Cardiac atrium fibroblast (primary cell): Measurements from ENCODE around the gene IGFL3. TPM values are rescaled to one million over a fixed set of nuclear protein-coding genes. Genes with fewer than 3 reads are reported as not detected.

Source experiments
- total RNA-seq: library from RNA; depleted of rRNA; stranded (reverse); fragments of >200 nt; gene quantifications from 2 replicates; pipeline ENCODE4 v1.2.3, GENCODE V29; 2015

Gene IGFL3
- not detected in 2 replicates for total RNA-seq

DNA sequence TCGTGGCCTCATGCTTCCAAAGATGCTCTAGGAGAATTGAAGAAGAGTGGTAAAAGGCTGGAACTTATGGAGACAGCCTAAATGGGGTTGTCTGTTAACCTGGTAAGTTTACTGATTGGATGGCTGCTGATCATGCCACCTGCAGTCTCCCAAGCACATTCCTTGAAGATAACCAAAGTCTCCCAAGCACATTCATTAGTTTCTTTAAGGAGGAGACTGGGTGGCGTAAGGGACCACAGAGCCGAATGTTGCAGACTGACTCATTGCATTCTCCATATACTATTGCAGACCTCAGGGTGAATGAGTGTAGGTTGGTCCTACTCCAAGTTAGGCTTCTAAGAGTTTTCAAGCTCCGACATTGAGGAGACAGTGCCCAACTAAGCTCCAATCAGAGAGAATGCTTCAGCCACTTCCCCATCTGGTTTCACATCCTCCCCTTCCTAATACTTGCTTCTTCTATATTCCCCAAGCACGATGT, at the start of gene IGFL3:
Gene IGFL3 (minus strand): TSS at position 51 of the 478 bp plus-strand sequence. CDS start 39 bp downstream, at position 12.

GRCh38 chr19:46147791-46148288, 23.4 kb upstream of the IGFL3 start, which contains the start of gene IGFL2:
Gene IGFL2 (plus strand): TSS chr19:46148238. CDS start chr19:46148279, 41 bp downstream.

Other genes starting within 250 kb of the IGFL3 start
- 24.0 and 28.4 TPM in 2 replicates for gene IRF2BP1, start 238.5 kb downstream of the IGFL3 start, total RNA-seq
- gene MYPOP, start 222.1 kb downstream of the IGFL3 start, total RNA-seq, result 1.6 and 2.1 TPM in 2 replicates
- gene NANOS2, start 209.9 kb downstream of the IGFL3 start, total RNA-seq, result not detected in 2 replicates
- 0.32 and 0.90 TPM in 2 replicates for gene NOVA2, start 150.8 kb downstream of the IGFL3 start, total RNA-seq
- gene CCDC61, start 129.2 kb downstream of the IGFL3 start, total RNA-seq, result 6.1 and 6.8 TPM in 2 replicates
- gene PGLYRP1, start 101.6 kb downstream of the IGFL3 start, total RNA-seq, result not detected in 2 replicates
- gene IGFL4, start 83.7 kb downstream of the IGFL3 start, total RNA-seq, result not detected in 2 replicates
- not detected in 2 replicates for gene IGFL2, start 23.6 kb upstream of the IGFL3 start, total RNA-seq
- gene IGFL1, start 105.1 kb upstream of the IGFL3 start, total RNA-seq, result not detected in 2 replicates
- 18.8 and 20.4 TPM in 2 replicates for gene HIF3A, start 172.4 kb upstream of the IGFL3 start, total RNA-seq
- gene PPP5C, start 222.4 kb upstream of the IGFL3 start, total RNA-seq, result 74.5 and 74.6 TPM in 2 replicates